SK-N-SH (cell line): ENCODE measurements around the gene CPPED1. TPM values are rescaled to one million over a fixed set of nuclear protein-coding genes. Genes with fewer than 3 reads are reported as not detected.

Experiments
- CTCF ChIA-PET: fragments of 300-600, 350-600 bp; formaldehyde crosslinking; extraction: SDS; loops from one replicate; lab custom pipeline; 2021; lab: Yijun Ruan, JAX
- POLR2A ChIA-PET: fragments of 350-600 bp; sonication (Branson Sonifier 250); formaldehyde crosslinking; extraction: SDS; loops from one replicate; lab custom pipeline; 2020; ENCODE audit warnings: antibody characterized with exemption, inconsistent platforms; lab: Yijun Ruan, JAX
- DNase-seq: peaks from one replicate; pipeline ENCODE4 v3.0.0; 2012
- H2AFZ ChIP-seq: fragments of 200-600 bp; sonication (generic); 2 replicates; pipeline ENCODE4 v1.8.1; 2016; ENCODE audit warnings: antibody characterized with exemption, mild to moderate bottlenecking, low read depth
- H3F3A ChIP-seq: fragments of 200-600 bp; sonication (generic); replicated peaks from 2 replicates; pipeline ENCODE3; 2016; ENCODE audit warnings: antibody characterized with exemption, mild to moderate bottlenecking; ENCODE audit not compliant: insufficient read depth
- H3K27ac ChIP-seq, 2 experiments: fragments of 200-500 bp in 1 of 2; fragments of 200-600 bp in 1 of 2; sonication (Bioruptor generic) in 1 of 2; sonication (generic), shearing (Covaris generic) in 1 of 2; 2 replicates each; pipeline versions ENCODE4 v1.5.1 to v1.6.1; 2014 to 2016; ENCODE audit warnings: low read depth in 2 of 2, inconsistent platforms in 1 of 2, low read length in 1 of 2, mild to moderate bottlenecking in 1 of 2, mixed read lengths in 1 of 2
- H3K27me3 ChIP-seq: fragments of 200-600 bp; sonication (generic), shearing (Covaris generic); 2 replicates; pipeline ENCODE4 v1.6.1; 2016; ENCODE audit warnings: mixed run types; ENCODE audit not compliant: insufficient read depth
- H3K36me3 ChIP-seq, 2 experiments: fragments of 200-500 bp in 1 of 2; fragments of 200-600 bp in 1 of 2; sonication (Bioruptor generic) in 1 of 2; sonication (generic) in 1 of 2; replicated peaks in 1 of 2; 2 replicates each; pipeline versions ENCODE3 to v1.5.1; 2014 to 2016; ENCODE audit warnings: low read length in 1 of 2, mild to moderate bottlenecking in 1 of 2; ENCODE audit not compliant: insufficient read depth in 2 of 2, control insufficient read depth in 1 of 2
- H3K4me1 ChIP-seq, 2 experiments: fragments of 200-500 bp in 1 of 2; fragments of 200-600 bp in 1 of 2; sonication (Bioruptor generic) in 1 of 2; sonication (generic), shearing (Covaris generic) in 1 of 2; 2 replicates each; pipeline versions ENCODE4 v1.5.1 to v1.6.1; 2014 to 2016; ENCODE audit warnings: low read depth in 1 of 2, low read length in 1 of 2, mixed run types in 1 of 2; ENCODE audit not compliant: insufficient read depth in 2 of 2, control insufficient read depth in 1 of 2
- H3K4me2 ChIP-seq: fragments of 200-600 bp; sonication (generic), shearing (Covaris generic); 2 replicates; pipeline ENCODE4 v1.6.1; 2017; ENCODE audit warnings: mixed run types
- H3K4me3 ChIP-seq, 2 experiments: fragments of 200-500 bp in 1 of 2; fragments of 200-600 bp in 1 of 2; sonication (Bioruptor generic) in 1 of 2; sonication (generic), shearing (Covaris generic) in 1 of 2; 2 replicates each; pipeline versions ENCODE4 v1.5.1 to v1.8.1; 2014 to 2016; ENCODE audit warnings: low read depth in 2 of 2, inconsistent platforms in 1 of 2, low read length in 1 of 2, mild to moderate bottlenecking in 1 of 2, mixed read lengths in 1 of 2, moderate library complexity in 1 of 2
- H3K79me2 ChIP-seq: fragments of 200-600 bp; sonication (generic); 2 replicates; pipeline ENCODE4 v1.8.1; 2017; ENCODE audit warnings: mild to moderate bottlenecking; ENCODE audit not compliant: insufficient read depth
- H3K9ac ChIP-seq: fragments of 200-600 bp; sonication (generic); 2 replicates; pipeline ENCODE4 v1.6.1; 2017; ENCODE audit warnings: mixed run types
- H3K9me2 ChIP-seq: fragments of 200-600 bp; sonication (generic); 2 replicates; pipeline ENCODE4 v1.6.1; 2017; ENCODE audit warnings: mixed run types
- H3K9me3 ChIP-seq: fragments of 200-600 bp; sonication (generic); 2 replicates; pipeline ENCODE4 v1.6.1; 2017; ENCODE audit warnings: mixed run types, mild to moderate bottlenecking, moderate library complexity
- H4K20me1 ChIP-seq: fragments of 200-600 bp; sonication (generic); 2 replicates; pipeline ENCODE4 v1.6.1; 2017; ENCODE audit warnings: mild to moderate bottlenecking, mixed run types; ENCODE audit not compliant: insufficient read depth
- ELF1 ChIP-seq: IDR thresholded peaks from 2 replicates; pipeline ENCODE4 v1.4.0; 2012
- EP300 ChIP-seq, 2 experiments: IDR thresholded peaks; 2 replicates each; pipeline versions ENCODE4 v1.4.0 to v1.6.1; 2012; ENCODE audit warnings: borderline replicate concordance in 1 of 2, low read depth in 1 of 2, low read length in 1 of 2
- FOSL2 ChIP-seq: IDR thresholded peaks from 2 replicates; pipeline ENCODE4 v1.4.0; 2012; ENCODE audit warnings: low read depth, mild to moderate bottlenecking, moderate library complexity, borderline replicate concordance
- FOXJ3 ChIP-seq: sonication (generic); formaldehyde crosslinking; IDR thresholded peaks from 2 replicates; pipeline ENCODE4 v1.5.1; 2020; ENCODE audit warnings: mild to moderate bottlenecking, missing genetic modification reagents
- GABPA ChIP-seq: IDR thresholded peaks from 2 replicates; pipeline ENCODE4 v1.4.0; 2012; ENCODE audit warnings: low read depth, mild to moderate bottlenecking
- GATA2 ChIP-seq: sonication (generic); formaldehyde crosslinking; IDR thresholded peaks from 2 replicates; pipeline ENCODE4 v1.5.0; 2020; ENCODE audit warnings: mild to moderate bottlenecking, missing genetic modification reagents
- JUND ChIP-seq: IDR thresholded peaks from 2 replicates; pipeline ENCODE4 v1.4.0; 2012
- MEF2A ChIP-seq: IDR thresholded peaks from 2 replicates; pipeline ENCODE4 v1.4.0; 2012; ENCODE audit warnings: low read depth, borderline replicate concordance
- MXI1 ChIP-seq: IDR thresholded peaks from 2 replicates; pipeline ENCODE4 v1.6.1; 2012; ENCODE audit warnings: mild to moderate bottlenecking, low read depth, low read length, improper control_type of control experiment
- NRF1 ChIP-seq: IDR thresholded peaks from 2 replicates; pipeline ENCODE4 v1.6.1; 2012; ENCODE audit warnings: low read depth, mild to moderate bottlenecking, low read length
- POLR2AphosphoS5 ChIP-seq: IDR thresholded peaks from 2 replicates; pipeline ENCODE4 v1.6.1; 2012; ENCODE audit warnings: low read depth, low read length
- RAD21 ChIP-seq: IDR thresholded peaks from 2 replicates; pipeline ENCODE4 v1.6.1; 2012; ENCODE audit warnings: mild to moderate bottlenecking, low read length
- RCOR1 ChIP-seq: fragments of 150-350 bp; IDR thresholded peaks from 2 replicates; pipeline ENCODE4 v1.6.1; 2017; ENCODE audit warnings: antibody characterized with exemption, low read length
- SIN3A ChIP-seq: IDR thresholded peaks from 2 replicates; pipeline ENCODE4 v1.6.1; 2012; ENCODE audit warnings: low read depth, mild to moderate bottlenecking, low read length, moderate library complexity, borderline replicate concordance
- SMC3 ChIP-seq: IDR thresholded peaks from 2 replicates; pipeline ENCODE4 v1.6.1; 2012; ENCODE audit warnings: low read depth, low read length, improper control_type of control experiment
- TAF1 ChIP-seq: IDR thresholded peaks from 2 replicates; pipeline ENCODE4 v1.6.1; 2012; ENCODE audit warnings: low read depth, mild to moderate bottlenecking, low read length, moderate library complexity, borderline replicate concordance
- TCF12 ChIP-seq: IDR thresholded peaks from 2 replicates; pipeline ENCODE4 v1.4.0; 2012
- TEAD4 ChIP-seq: IDR thresholded peaks from 2 replicates; pipeline ENCODE4 v1.4.0; 2012; ENCODE audit warnings: mild to moderate bottlenecking, borderline replicate concordance; ENCODE audit not compliant: insufficient read depth
- YY1 ChIP-seq: IDR thresholded peaks from 2 replicates; pipeline ENCODE4 v1.4.0; 2012; ENCODE audit warnings: low read depth, mild to moderate bottlenecking
- whole genome bisulfite sequencing: methylation state at CpG from one replicate; pipeline ENCODE4 v1.1.6; 2017; ENCODE audit warnings: low lambda C conversion rate; 5-methylcytosine and 5-hydroxymethylcytosine counted together
- polyA plus RNA-seq, 3 experiments: library from polyadenylated mRNA; depleted of rRNA; stranded (reverse); fragments of >200 nt; gene quantifications; 2 replicates each; pipeline ENCODE4 v1.2.3, GENCODE V29; 2012
- TF ChIP-seq, protein P1 (sequence below): IDR thresholded peaks from 2 replicates; pipeline ENCODE4 v1.4.0; 2012; ENCODE audit warnings: low read depth, borderline replicate concordance
- TF ChIP-seq, protein P2 (sequence below): IDR thresholded peaks from 2 replicates; pipeline ENCODE4; 2012
- TF ChIP-seq, protein P3 (sequence below): fragments of 150-350 bp; IDR thresholded peaks from 2 replicates; pipeline ENCODE4 v1.6.1; 2017; ENCODE audit warnings: antibody characterized with exemption, low read length, low read depth, borderline replicate concordance
- TF ChIP-seq, protein P4 (sequence below): IDR thresholded peaks from 2 replicates; pipeline ENCODE4 v1.4.0; 2012; ENCODE audit warnings: low read depth, borderline replicate concordance
- TF ChIP-seq, protein P5 (sequence below): fragments of 150-350 bp; IDR thresholded peaks from 2 replicates; pipeline ENCODE4 v1.6.1; 2016; ENCODE audit warnings: mild to moderate bottlenecking, low read depth, low read length

Gene CPPED1
- polyA plus RNA-seq, 1 of the 3 experiments (the other 2 are of a cell fraction): 11.9 TPM

DNA sequence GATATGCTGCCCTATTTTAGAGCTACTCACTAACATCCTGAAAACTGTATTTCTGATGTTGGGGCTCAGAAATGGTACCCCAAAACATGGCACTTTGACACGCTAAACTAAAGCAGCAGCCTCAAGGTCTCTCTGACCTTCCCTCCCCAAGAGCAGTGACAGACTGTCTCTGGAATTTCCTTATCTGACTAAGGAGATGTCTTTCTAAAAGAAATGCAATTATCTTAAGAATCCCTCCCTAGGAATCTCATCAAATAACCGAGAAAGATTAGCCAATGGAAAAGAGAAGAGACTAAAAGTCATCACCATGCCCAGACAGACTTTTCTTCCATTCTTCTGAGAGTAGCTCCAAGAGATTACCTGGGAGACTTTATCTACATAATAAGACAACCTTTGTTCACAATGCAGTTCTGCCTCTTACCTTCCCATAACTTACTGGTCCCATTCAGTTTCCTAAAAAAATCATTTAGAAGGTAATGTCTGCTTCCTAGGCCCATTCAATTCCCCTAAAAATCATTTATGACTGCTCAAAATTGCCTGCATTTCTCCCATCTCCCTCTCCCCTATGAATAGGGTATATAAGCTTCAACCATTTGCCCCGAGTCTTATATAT lies 123.9 kb downstream of the CPPED1 start (continued):
- TF ChIP-seq, protein P1, sequence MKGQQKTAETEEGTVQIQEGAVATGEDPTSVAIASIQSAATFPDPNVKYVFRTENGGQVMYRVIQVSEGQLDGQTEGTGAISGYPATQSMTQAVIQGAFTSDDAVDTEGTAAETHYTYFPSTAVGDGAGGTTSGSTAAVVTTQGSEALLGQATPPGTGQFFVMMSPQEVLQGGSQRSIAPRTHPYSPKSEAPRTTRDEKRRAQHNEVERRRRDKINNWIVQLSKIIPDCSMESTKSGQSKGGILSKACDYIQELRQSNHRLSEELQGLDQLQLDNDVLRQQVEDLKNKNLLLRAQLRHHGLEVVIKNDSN: no peak
- no peak for TF ChIP-seq ELF1
- no peak for TF ChIP-seq SIN3A
- TF ChIP-seq, protein P2, sequence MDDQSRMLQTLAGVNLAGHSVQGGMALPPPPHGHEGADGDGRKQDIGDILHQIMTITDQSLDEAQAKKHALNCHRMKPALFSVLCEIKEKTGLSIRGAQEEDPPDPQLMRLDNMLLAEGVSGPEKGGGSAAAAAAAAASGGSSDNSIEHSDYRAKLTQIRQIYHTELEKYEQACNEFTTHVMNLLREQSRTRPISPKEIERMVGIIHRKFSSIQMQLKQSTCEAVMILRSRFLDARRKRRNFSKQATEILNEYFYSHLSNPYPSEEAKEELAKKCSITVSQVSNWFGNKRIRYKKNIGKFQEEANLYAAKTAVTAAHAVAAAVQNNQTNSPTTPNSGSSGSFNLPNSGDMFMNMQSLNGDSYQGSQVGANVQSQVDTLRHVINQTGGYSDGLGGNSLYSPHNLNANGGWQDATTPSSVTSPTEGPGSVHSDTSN: no peak
- TF ChIP-seq GABPA: no peak
- TF ChIP-seq, protein P3, sequence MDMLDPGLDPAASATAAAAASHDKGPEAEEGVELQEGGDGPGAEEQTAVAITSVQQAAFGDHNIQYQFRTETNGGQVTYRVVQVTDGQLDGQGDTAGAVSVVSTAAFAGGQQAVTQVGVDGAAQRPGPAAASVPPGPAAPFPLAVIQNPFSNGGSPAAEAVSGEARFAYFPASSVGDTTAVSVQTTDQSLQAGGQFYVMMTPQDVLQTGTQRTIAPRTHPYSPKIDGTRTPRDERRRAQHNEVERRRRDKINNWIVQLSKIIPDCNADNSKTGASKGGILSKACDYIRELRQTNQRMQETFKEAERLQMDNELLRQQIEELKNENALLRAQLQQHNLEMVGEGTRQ: no peak
- TF ChIP-seq, protein P4, sequence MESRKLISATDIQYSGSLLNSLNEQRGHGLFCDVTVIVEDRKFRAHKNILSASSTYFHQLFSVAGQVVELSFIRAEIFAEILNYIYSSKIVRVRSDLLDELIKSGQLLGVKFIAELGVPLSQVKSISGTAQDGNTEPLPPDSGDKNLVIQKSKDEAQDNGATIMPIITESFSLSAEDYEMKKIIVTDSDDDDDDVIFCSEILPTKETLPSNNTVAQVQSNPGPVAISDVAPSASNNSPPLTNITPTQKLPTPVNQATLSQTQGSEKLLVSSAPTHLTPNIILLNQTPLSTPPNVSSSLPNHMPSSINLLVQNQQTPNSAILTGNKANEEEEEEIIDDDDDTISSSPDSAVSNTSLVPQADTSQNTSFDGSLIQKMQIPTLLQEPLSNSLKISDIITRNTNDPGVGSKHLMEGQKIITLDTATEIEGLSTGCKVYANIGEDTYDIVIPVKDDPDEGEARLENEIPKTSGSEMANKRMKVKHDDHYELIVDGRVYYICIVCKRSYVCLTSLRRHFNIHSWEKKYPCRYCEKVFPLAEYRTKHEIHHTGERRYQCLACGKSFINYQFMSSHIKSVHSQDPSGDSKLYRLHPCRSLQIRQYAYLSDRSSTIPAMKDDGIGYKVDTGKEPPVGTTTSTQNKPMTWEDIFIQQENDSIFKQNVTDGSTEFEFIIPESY: no peak
- TF ChIP-seq JUND: 0 out of 2 replicates have a peak, but pooled peaks have one; percentile 13
- no peak for TF ChIP-seq TAF1
- TF ChIP-seq TEAD4: no peak
- no peak for TF ChIP-seq NRF1
- no peak for TF ChIP-seq YY1
- TF ChIP-seq, protein P5, sequence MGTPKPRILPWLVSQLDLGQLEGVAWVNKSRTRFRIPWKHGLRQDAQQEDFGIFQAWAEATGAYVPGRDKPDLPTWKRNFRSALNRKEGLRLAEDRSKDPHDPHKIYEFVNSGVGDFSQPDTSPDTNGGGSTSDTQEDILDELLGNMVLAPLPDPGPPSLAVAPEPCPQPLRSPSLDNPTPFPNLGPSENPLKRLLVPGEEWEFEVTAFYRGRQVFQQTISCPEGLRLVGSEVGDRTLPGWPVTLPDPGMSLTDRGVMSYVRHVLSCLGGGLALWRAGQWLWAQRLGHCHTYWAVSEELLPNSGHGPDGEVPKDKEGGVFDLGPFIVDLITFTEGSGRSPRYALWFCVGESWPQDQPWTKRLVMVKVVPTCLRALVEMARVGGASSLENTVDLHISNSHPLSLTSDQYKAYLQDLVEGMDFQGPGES: no peak

DNA sequence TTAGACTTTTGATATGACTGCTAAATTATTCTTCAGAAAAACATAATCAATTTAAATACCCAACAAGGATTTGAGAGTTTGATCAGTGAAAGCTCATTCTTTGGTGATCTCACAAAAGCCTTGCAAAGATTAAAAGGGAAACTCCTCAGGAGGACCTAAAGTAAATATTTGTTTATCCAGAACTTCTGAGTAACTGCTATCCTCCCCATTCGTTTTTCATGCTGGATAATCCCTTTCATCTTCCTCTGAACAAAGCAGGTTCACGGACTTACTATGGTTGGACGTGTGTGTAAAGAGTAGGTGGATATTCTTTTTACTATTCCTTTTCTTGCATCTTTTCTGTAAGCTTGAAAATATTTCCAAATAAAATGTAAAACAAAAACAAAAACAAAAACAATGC lies 124.7 kb downstream of the CPPED1 start:
- POLR2A ChIA-PET: no interaction called here
- H3K4me3 ChIP-seq: no peak overlapping the region
- H3K9me2 ChIP-seq: no peaks in the 10 kb centered on the region
- peaks cover 0 to 4% of the 10 kb centered on the region in 2 experiments for H3K36me3 ChIP-seq
- peaks cover 20% of the 10 kb centered on the region for H3F3A ChIP-seq
- H3K79me2 ChIP-seq: peaks cover 8% of the 10 kb centered on the region; the same call in 1 of the 2 replicates
- CTCF ChIA-PET: no interaction called here
- H3K9ac ChIP-seq: no peak overlapping the region
- no peak for DNase-seq
- peaks cover 2 to 16% of the 10 kb centered on the region in 2 experiments; a peak in 3 of 4 replicates for H3K4me1 ChIP-seq
- H2AFZ ChIP-seq: no peak overlapping the region
- H3K27ac ChIP-seq: 0 out of 4 replicates have a peak overlapping the region, but pooled peaks of 1 of the 2 experiments have one; percentile 42
- WGBS: 74% methylated on average over 3 of the region's 3 CpGs
- H3K9me3 ChIP-seq: no peaks in the 10 kb centered on the region
- H3K4me2 ChIP-seq: no peak overlapping the region
- no peaks in the 10 kb centered on the region for H3K27me3 ChIP-seq
- no peaks in the 10 kb centered on the region for H4K20me1 ChIP-seq
- TF ChIP-seq TAF1 (no peak), MEF2A (no peak), RCOR1 (no peak), POLR2AphosphoS5 (no peak), SMC3 (no peak), MXI1 (no peak), NRF1 (no peak), TEAD4 (no peak), EP300 (IDR thresholded peaks at IDR 0.05; ENCODE audit: borderline replicate concordance in 1 of 2, low read depth in 1 of 2, low read length in 1 of 2) (no peak), RAD21 (no peak), GATA2 (no peak), FOXJ3 (CRISPR knock-in tag) (no peak), FOSL2 (no peak), TCF12 (no peak)
- TF ChIP-seq, protein P4: no peak
